CD4-positive, alpha-beta T cell treated with Interleukin-15 for 4 hours (primary cell): ENCODE results near the gene UNC119.

Experiments used
- DNase-seq: peaks from one replicate; pipeline ENCODE4 v3.0.0-alpha.2; 2020; ENCODE audit warnings: low spot score

The UNC119 gene

DNA sequence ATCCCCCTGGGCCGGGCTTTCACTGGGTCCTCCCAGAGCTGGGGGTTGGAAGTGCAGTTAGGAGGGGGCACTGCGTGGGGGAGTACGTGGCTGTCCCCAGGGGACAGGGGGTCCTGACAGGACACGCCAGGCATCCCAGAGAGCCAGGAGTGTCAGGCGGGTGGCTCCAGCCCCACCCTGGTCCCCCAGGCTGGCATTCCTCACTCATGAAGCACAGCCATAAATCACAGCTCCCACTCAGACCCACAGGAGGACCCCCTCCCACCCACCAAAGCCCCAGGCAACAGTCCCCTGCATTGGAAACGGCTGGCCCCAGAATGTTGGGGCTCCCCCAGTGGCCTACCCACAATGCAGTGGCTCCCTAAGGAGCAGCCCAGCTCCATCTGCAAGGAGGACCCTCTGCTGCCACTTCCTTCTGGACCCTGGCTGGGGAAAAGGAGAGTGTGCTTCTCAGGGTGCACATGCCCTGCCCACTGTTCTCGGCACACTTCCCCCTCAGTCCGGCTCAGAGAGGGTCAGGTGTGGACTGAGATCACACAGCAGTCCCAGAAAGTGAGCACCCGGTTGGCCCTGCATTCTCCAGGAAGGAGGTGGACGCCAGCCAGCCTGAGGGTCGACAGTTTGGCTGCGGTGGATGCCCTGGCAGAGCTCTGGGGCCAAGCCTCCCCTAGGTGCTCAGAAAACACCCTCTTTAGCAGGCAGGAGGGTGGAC lies 53.6 kb downstream of the UNC119 start:
- no peak for DNase-seq

DNA sequence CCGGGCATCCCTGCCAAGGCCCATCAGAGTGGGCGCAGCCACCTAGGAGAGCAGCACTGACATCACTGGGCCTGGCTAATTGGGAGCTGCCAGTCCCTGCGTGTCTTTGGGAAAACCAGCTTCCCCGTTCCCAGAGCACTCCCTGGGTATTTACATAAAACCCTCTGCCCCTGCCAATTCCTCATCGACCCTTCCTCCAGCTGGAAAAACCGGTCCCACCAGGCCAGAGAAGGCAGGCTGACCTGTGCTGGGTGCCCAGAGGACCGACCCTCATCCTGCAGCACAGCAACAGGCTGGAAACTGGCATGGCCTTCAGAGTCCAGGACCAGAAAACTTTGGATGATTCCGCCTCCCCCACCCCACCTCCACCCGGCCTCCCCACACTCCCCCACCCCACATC lies 54.5 kb downstream of the UNC119 start:
- no peak for DNase-seq
